Vagina (tissue), 2 donors: ENCODE data around the gene ALG3. TPM values are rescaled to one million over a fixed set of nuclear protein-coding genes. Genes with fewer than 3 reads are reported as not detected.

ENCODE experiments used
- DNase-seq, 2 donors: peaks; one replicate each; pipeline ENCODE4 v3.0.0-alpha.2; 2017; ENCODE audit errors: extremely low spot score in 2 of 2
- H3K27ac ChIP-seq: fragments of 200-600 bp; sonication (generic); one replicate; pipeline ENCODE4 v1.5.1; 2019
- H3K27me3 ChIP-seq: fragments of 200-600 bp; sonication (generic); one replicate; pipeline ENCODE4 v1.5.1; 2019
- H3K36me3 ChIP-seq, 2 donors: fragments of 200-600 bp; sonication (generic); one replicate each; pipeline ENCODE4 v1.5.1; 2017 to 2019
- H3K4me1 ChIP-seq: fragments of 200-600 bp; sonication (generic); one replicate; pipeline ENCODE4 v1.5.1; 2019
- H3K4me3 ChIP-seq, 2 donors: fragments of 200-600 bp; sonication (generic); 1 replicate in 1 of 2; 2 replicates in 1 of 2; pipeline ENCODE4 v1.5.1; 2016 to 2019
- H3K9me3 ChIP-seq: fragments of 200-600 bp; sonication (generic); one replicate; pipeline ENCODE4 v1.5.1; 2019
- POLR2A ChIP-seq, 2 donors: fragments of 450-650 bp; IDR thresholded peaks; one replicate each; pipeline ENCODE4 v1.6.1; 2017; ENCODE audit warnings: antibody characterized with exemption in 2 of 2, mild to moderate bottlenecking in 2 of 2, moderate library complexity in 2 of 2
- POLR2AphosphoS5 ChIP-seq, 2 donors: sonication (generic); formaldehyde crosslinking; IDR thresholded peaks; one replicate each; pipeline ENCODE4 v1.9.0; 2017; ENCODE audit warnings: antibody characterized with exemption in 2 of 2, mild to moderate bottlenecking in 2 of 2, low read depth in 1 of 2; ENCODE audit not compliant: insufficient read depth in 1 of 2
- intact Hi-C: fragments of 100-400 bp; cut with DNase I; formaldehyde crosslinking; loops from one replicate; pipeline ENCODE4 v1.15.1; 2023
- total RNA-seq: library from RNA; depleted of rRNA; stranded (reverse); fragments of >200 nt; gene quantifications from one replicate; pipeline ENCODE4 v1.2.3, GENCODE V29; 2016
- TF ChIP-seq, protein P1 (sequence below), 3 experiments: fragments of 450-650 bp in 2 of 3; fragments of 200-600 bp in 1 of 3; sonication (generic) in 1 of 3; IDR thresholded peaks; one replicate each; pipeline ENCODE4 v1.5.1; 2017 to 2019; ENCODE audit warnings: antibody characterized with exemption in 3 of 3, mild to moderate bottlenecking in 2 of 3, moderate library complexity in 2 of 3

Gene ALG3
- total RNA-seq, 1 donor from 2014 or later: 58.2 TPM

DNA sequence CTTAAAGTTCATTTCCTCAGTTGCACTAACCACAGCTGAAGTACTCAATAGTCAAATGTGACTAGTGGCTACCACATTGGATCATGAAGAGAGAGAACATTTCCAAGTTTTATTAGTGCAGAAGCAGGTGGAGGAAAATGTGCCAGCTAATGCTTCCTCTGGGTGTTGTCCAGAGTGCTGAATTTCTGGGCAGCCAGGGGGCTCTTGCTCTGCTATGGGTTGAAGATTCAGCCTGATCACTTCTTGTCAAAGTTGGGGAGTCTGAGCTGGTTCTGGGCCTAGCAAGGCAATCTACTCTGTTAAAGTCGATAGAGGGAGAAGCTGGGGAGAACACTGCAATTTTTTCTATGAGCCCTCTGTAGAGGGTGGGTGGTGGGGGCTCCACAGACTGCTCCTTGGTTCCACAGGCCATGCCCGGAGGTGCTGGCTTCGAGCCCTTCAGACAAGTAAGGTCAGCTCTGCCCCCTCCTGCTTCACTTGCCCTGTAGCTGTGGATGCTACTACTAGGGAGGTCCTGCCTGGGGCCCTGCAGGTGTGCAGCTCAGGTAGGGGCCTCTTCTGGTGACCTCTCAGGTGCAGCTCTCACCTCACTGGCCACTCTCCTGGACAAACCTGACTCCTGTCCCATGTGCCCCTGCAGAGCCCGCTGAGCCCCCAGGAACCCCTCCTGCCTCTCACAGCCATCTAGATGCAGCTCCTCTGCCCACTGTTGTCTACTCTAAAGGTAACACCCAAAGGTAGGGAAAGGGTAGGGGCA is 8.2 kb downstream of the ALG3 start:
- TF ChIP-seq POLR2AphosphoS5 (IDR thresholded peaks at IDR 0.05; ENCODE audit: insufficient read depth in 1 of 2, low read depth in 1 of 2) (no peak), POLR2A (IDR thresholded peaks at IDR 0.05) (no peak)
- TF ChIP-seq, protein P1, sequence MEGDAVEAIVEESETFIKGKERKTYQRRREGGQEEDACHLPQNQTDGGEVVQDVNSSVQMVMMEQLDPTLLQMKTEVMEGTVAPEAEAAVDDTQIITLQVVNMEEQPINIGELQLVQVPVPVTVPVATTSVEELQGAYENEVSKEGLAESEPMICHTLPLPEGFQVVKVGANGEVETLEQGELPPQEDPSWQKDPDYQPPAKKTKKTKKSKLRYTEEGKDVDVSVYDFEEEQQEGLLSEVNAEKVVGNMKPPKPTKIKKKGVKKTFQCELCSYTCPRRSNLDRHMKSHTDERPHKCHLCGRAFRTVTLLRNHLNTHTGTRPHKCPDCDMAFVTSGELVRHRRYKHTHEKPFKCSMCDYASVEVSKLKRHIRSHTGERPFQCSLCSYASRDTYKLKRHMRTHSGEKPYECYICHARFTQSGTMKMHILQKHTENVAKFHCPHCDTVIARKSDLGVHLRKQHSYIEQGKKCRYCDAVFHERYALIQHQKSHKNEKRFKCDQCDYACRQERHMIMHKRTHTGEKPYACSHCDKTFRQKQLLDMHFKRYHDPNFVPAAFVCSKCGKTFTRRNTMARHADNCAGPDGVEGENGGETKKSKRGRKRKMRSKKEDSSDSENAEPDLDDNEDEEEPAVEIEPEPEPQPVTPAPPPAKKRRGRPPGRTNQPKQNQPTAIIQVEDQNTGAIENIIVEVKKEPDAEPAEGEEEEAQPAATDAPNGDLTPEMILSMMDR (IDR thresholded peaks at IDR 0.05): no peak
- no peak overlapping the region for H3K4me3 ChIP-seq
- H3K9me3 ChIP-seq: no peaks in the 10 kb centered on the region
- peaks cover 0 to 32% of the 10 kb centered on the region in 2 donors for H3K36me3 ChIP-seq
- intact Hi-C loops: loop anchor here (10.0 kb wide), 1 partner anchor 346 kb away; no protein-coding TSS in a partner anchor
- H3K27me3 ChIP-seq: no peaks in the 10 kb centered on the region
- DNase-seq: no peak
- H3K4me1 ChIP-seq: peaks cover 9% of the 10 kb centered on the region
- no peak overlapping the region for H3K27ac ChIP-seq

DNA sequence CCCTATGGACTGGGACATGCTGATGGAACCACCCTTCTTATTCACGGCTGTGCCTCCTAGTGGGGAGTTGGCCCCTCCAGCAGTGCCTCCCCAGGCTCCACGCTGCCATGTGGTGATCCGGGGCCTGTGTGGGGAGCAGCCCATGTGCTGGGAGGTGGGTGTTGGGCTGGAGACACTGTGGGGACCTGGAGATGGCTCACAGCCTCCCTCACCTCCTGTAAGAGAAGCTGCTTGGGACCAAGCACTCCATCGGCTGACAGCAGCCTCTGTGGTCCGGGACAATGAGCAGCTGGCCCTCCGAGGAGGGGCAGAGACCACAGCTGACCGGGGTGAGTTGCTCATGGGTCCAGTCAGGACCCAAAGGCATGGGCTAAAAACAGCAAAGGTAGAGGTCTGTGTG is 9.1 kb downstream of the ALG3 start:
- peaks cover 9% of the 10 kb centered on the region for H3K4me1 ChIP-seq
- H3K27ac ChIP-seq: no peak overlapping the region
- no peak overlapping the region for H3K4me3 ChIP-seq
- TF ChIP-seq, protein P1 (IDR thresholded peaks at IDR 0.05): no peak
- TF ChIP-seq POLR2A (IDR thresholded peaks at IDR 0.05) (no peak), POLR2AphosphoS5 (IDR thresholded peaks at IDR 0.05; ENCODE audit: insufficient read depth in 1 of 2, low read depth in 1 of 2) (no peak)
- intact Hi-C loops: loop anchor here (10.0 kb wide), 1 partner anchor 345 kb away; no protein-coding TSS in a partner anchor
- H3K36me3 ChIP-seq: peaks cover 0 to 24% of the 10 kb centered on the region in 2 donors
- no peaks in the 10 kb centered on the region for H3K27me3 ChIP-seq
- DNase-seq: no peak
- H3K9me3 ChIP-seq: no peaks in the 10 kb centered on the region

GRCh38 chr3:184239221-184239620 is 9.5 kb downstream of the ALG3 start:
- Histone ChIP-seq H3K4me3 (no peak overlapping the region), H3K27ac (no peak overlapping the region), H3K27me3 (no peaks in the 10 kb centered on the region), H3K36me3 (peaks cover 0 to 19% of the 10 kb centered on the region in 2 donors), H3K9me3 (no peaks in the 10 kb centered on the region), H3K4me1 (peaks cover 9% of the 10 kb centered on the region)
- no peak for DNase-seq
- TF ChIP-seq POLR2A (IDR thresholded peaks at IDR 0.05) (no peak), POLR2AphosphoS5 (IDR thresholded peaks at IDR 0.05; ENCODE audit: insufficient read depth in 1 of 2, low read depth in 1 of 2) (no peak)
- TF ChIP-seq, protein P1 (IDR thresholded peaks at IDR 0.05): no peak
- intact Hi-C loops: no loop called here

- Histone ChIP-seq H3K27me3 (no peaks in the 10 kb centered on the region), H3K4me3 (no peak overlapping the region), H3K27ac (no peak overlapping the region), H3K9me3 (no peaks in the 10 kb centered on the region), H3K4me1 (peaks cover 9% of the 10 kb centered on the region), H3K36me3 (peaks cover 0 to 10% of the 10 kb centered on the region in 2 donors)
- intact Hi-C loops: no loop called here
- no peak for DNase-seq
- TF ChIP-seq POLR2A (IDR thresholded peaks at IDR 0.05) (no peak), POLR2AphosphoS5 (IDR thresholded peaks at IDR 0.05; ENCODE audit: insufficient read depth in 1 of 2, low read depth in 1 of 2) (no peak)
- TF ChIP-seq, protein P1 (IDR thresholded peaks at IDR 0.05): no peak
Observed at GRCh38 chr3:184238246-184238818, 10.4 kb downstream of the ALG3 start.

DNA sequence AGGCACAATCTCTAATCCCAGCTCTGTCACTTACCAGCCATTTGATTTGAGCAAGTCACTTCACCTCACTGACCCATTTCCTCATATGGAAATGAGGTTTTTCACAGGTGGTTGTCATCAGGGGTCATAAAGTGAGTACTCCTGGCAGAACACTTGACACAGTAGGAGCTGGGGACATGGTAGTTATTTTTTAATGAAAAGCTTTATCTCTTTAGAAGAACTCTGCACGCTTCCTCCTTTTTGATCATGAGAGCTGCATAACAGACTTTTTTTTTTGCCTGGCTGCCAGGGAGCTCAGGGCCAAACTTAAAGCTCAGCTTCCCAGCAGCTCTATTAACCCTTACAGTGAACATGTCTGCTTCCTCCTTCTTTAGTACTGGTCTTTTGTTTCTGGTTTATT is 11.0 kb downstream of the ALG3 start:
- Histone ChIP-seq H3K27me3 (no peaks in the 10 kb centered on the region), H3K36me3 (peaks cover 0 to 5% of the 10 kb centered on the region in 2 donors), H3K9me3 (no peaks in the 10 kb centered on the region), H3K4me3 (no peak overlapping the region), H3K4me1 (peaks cover 9% of the 10 kb centered on the region), H3K27ac (no peak overlapping the region)
- no peak for DNase-seq
- TF ChIP-seq POLR2AphosphoS5 (IDR thresholded peaks at IDR 0.05; ENCODE audit: insufficient read depth in 1 of 2, low read depth in 1 of 2) (no peak), POLR2A (IDR thresholded peaks at IDR 0.05) (no peak)
- TF ChIP-seq, protein P1 (IDR thresholded peaks at IDR 0.05): no peak
- intact Hi-C loops: no loop called here
